ENCODE results near the gene RFK.

DNA sequence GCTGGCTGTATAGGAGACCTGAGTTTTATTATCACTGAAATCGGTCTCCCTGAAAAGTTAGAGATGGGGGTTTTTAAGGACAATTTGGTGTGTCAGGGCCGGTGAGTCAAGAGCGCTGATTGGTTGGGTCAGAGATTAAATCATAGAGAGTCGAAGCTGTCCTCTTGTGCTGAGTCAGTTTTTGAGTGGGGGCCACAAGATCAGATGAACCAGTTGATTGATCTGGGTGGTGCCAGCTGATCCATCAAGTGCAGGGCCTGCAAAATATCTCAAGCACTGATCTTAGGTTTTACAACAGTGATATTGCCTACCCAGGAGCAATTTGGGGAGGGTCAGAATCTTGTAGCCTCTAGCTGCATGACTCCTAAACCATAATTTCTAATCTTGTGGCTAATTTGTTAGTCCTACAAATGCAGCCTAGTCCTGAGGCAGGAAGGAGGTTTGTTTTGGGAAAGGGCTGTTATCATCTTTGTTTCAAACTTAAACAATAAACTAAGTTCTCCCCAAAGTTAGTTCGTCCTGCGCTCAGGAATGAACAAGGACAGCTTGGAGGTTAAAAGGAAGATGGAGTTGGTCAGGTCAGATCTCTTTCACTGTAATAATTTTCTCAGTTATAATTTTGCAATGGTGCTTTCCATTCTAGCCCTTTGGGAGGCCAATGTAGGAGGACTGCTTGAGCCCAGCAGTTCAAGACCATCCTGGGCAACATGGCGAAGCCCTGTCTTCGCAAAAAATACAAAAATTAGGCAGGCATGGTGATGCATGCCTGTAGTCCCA, 31.6 kb upstream of the RFK start:
- TF ChIP-seq POLR2A (IDR thresholded peaks at IDR 0.05): no peak
- TF ChIP-seq, protein P1, sequence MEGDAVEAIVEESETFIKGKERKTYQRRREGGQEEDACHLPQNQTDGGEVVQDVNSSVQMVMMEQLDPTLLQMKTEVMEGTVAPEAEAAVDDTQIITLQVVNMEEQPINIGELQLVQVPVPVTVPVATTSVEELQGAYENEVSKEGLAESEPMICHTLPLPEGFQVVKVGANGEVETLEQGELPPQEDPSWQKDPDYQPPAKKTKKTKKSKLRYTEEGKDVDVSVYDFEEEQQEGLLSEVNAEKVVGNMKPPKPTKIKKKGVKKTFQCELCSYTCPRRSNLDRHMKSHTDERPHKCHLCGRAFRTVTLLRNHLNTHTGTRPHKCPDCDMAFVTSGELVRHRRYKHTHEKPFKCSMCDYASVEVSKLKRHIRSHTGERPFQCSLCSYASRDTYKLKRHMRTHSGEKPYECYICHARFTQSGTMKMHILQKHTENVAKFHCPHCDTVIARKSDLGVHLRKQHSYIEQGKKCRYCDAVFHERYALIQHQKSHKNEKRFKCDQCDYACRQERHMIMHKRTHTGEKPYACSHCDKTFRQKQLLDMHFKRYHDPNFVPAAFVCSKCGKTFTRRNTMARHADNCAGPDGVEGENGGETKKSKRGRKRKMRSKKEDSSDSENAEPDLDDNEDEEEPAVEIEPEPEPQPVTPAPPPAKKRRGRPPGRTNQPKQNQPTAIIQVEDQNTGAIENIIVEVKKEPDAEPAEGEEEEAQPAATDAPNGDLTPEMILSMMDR (IDR thresholded peaks at IDR 0.05): no peak
- TF ChIP-seq POLR2AphosphoS5 (IDR thresholded peaks at IDR 0.05): no peak

Measured in sigmoid colon (tissue), 4 donors.